Measurements from ENCODE around the gene CLK3.
A peak's percentile ranks its signal among the peaks of the same experiment; 100 is the strongest.

CLK3 gene

DNA sequence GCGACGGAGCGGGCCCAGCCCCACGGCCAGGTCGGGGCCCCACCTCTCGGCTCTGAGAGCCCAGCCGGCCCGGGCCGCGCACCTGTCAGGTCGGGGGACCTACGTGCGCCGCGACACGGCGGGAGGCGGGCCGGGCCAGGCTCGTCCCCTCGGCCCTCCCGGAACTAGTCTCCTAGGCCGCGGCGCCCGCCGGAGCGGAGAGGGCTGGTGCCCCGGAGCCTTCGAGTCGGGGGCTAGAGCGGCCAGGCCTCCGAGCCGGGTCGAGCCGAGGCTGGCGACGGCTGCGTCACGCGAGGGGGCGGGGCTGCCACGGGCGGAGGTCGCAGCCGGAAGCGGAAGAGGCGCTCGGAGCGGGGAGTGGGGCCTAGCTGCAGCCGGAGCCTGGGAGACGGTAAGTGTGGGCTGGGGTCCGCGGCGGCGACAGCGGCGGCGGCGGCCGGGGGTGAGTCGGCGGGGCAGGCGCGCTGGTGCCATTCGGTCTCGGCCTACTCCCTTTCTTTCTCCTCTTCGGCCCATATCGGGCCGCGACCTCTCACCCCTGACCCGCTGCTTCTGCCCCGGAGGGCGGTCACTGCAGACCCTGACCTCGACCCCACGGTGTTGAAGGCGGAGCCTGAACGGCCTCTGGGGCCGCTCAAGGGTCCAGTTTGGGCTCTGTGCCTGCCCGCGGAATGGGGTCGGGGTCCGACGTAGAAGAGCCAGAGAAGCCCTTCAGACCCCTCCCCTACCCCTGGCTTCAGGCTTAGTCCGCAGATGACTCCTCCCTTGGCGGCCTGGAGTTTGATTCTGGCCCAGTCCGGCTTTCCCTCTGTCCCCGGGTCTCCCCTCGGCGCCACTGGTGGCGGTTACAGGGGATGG, at the start of gene CLK3:
Gene CLK3, plus strand, starts transcription at position 329 of the 858 bp plus-strand sequence. CDS start 3,361 bp downstream, outside the sequence.
- Histone ChIP-seq H3K36me3 (ENCODE audit: insufficient read depth, low read length) (no peaks in the 10 kb centered on the region; the same call in 1 of the 2 replicates), H3K4me1 (ENCODE audit: control insufficient read depth, insufficient read depth, low read length, unreplicated experiment) (peaks cover 18% of the 10 kb centered on the region), H2AFZ (ENCODE audit: low read length, unreplicated experiment) (peak within 1 kb of the TSS; percentile 79), H3K4me3 (ENCODE audit: low read depth, low read length) (peak within 1 kb of the TSS; percentile 87), H3K27ac (ENCODE audit: low read depth, low read length) (peak within 1 kb of the TSS; percentile 88), H3K27me3 (ENCODE audit: insufficient read depth, low read length) (no peaks in the 10 kb centered on the region), H3K79me2 (ENCODE audit: control insufficient read depth, insufficient read depth, low read length, unreplicated experiment) (peaks cover 49% of the 10 kb centered on the region)

DNA sequence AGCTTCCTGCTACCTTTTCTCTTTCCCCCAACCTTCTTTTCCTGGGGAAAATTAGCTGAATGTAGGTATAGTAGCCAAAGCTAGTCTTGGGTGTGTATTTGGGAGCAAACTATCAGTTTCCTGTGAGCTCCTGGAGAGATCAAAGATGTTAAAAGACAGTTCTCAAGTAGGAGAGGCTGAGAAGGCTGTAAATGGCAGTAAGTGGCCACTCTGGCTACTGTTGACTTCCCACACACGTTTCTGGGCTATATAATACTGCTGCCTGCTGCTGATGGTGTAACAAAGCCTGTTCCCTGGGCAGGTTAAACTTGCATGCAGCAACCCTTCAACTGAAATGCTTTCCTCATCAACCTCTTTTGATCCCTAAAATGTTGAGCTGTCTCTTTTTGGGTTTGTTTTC, 47.0 kb upstream of the CLK3 start:
- Histone ChIP-seq H3K27ac (ENCODE audit: low read depth, low read length) (no peak overlapping the region), H3K36me3 (ENCODE audit: insufficient read depth, low read length) (peaks cover 3% of the 10 kb centered on the region; the same call in 1 of the 2 replicates), H3K79me2 (ENCODE audit: control insufficient read depth, insufficient read depth, low read length, unreplicated experiment) (peaks cover 3% of the 10 kb centered on the region), H3K4me3 (ENCODE audit: low read depth, low read length) (no peak overlapping the region), H3K27me3 (ENCODE audit: insufficient read depth, low read length) (no peaks in the 10 kb centered on the region), H3K4me1 (ENCODE audit: control insufficient read depth, insufficient read depth, low read length, unreplicated experiment) (peaks cover 3% of the 10 kb centered on the region), H2AFZ (ENCODE audit: low read length, unreplicated experiment) (no peak overlapping the region)

- H2AFZ ChIP-seq (ENCODE audit: low read length, unreplicated experiment): no peak overlapping the region
- H3K4me1 ChIP-seq (ENCODE audit: control insufficient read depth, insufficient read depth, low read length, unreplicated experiment): peaks cover 11% of the 10 kb centered on the region
- H3K4me3 ChIP-seq (ENCODE audit: low read depth, low read length): no peak overlapping the region
- peaks cover 3% of the 10 kb centered on the region; the same call in 1 of the 2 replicates for H3K36me3 ChIP-seq (ENCODE audit: insufficient read depth, low read length)
- no peaks in the 10 kb centered on the region for H3K27me3 ChIP-seq (ENCODE audit: insufficient read depth, low read length)
- no peak overlapping the region for H3K27ac ChIP-seq (ENCODE audit: low read depth, low read length)
- peaks cover under 1% of the 10 kb centered on the region for H3K79me2 ChIP-seq (ENCODE audit: control insufficient read depth, insufficient read depth, low read length, unreplicated experiment)
These were observed 45.9 kb upstream of the CLK3 start for GRCh38 chr15:74569731-74570070.

DNA sequence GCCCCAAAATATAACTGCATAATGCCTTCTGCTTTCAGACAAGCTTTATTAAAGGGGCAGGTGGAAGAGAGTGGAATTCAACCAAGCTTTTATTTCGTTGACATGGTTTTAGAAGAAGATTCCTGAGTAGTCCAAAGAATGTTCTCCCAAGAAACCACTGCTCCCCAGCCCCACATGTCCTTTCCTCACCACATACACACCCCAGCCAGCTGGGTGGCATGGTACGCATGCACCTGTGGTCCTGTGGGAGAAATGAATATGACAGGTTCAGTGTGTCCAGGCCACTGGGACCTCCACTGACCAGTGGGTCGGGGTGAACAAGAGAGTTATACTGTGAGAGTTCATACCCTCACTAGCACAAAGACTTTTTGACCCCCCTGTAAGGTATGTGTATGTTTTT, 44.4 kb upstream of the CLK3 start:
- Histone ChIP-seq H2AFZ (ENCODE audit: low read length, unreplicated experiment) (no peak overlapping the region), H3K27ac (ENCODE audit: low read depth, low read length) (no peak overlapping the region), H3K79me2 (ENCODE audit: control insufficient read depth, insufficient read depth, low read length, unreplicated experiment) (no peaks in the 10 kb centered on the region), H3K4me1 (ENCODE audit: control insufficient read depth, insufficient read depth, low read length, unreplicated experiment) (peaks cover 11% of the 10 kb centered on the region), H3K27me3 (ENCODE audit: insufficient read depth, low read length) (no peaks in the 10 kb centered on the region), H3K36me3 (ENCODE audit: insufficient read depth, low read length) (peaks cover 3% of the 10 kb centered on the region; the same call in 1 of the 2 replicates), H3K4me3 (ENCODE audit: low read depth, low read length) (no peak overlapping the region)

DNA sequence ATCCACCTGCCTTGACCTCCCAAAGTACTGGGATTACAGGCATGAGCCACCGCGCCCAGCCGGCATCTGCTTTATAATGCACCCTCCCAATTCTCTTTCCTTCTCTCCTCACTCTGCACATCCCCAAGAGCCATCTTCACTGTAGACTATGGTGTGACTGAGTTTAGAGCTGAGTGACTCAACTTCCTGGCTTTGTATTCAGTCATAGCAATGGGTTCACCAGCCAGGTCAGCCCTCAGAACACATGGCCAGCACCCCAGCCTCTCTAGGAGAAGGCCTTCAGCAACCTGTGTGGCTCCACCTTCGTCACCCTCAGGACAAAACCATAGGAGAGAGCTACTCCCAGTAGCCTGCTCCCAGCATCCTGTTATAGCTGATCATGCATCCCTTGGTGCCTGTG, 41.6 kb upstream of the CLK3 start:
- Histone ChIP-seq H3K36me3 (ENCODE audit: insufficient read depth, low read length) (peaks cover 3% of the 10 kb centered on the region; the same call in 1 of the 2 replicates), H3K79me2 (ENCODE audit: control insufficient read depth, insufficient read depth, low read length, unreplicated experiment) (no peaks in the 10 kb centered on the region)

GRCh38 chr15:74578496-74578994, 37.1 kb upstream of the CLK3 start:
- Histone ChIP-seq H3K4me1 (ENCODE audit: control insufficient read depth, insufficient read depth, low read length, unreplicated experiment) (peaks cover 8% of the 10 kb centered on the region), H3K36me3 (ENCODE audit: insufficient read depth, low read length) (no peaks in the 10 kb centered on the region), H3K27me3 (ENCODE audit: insufficient read depth, low read length) (no peaks in the 10 kb centered on the region), H3K27ac (ENCODE audit: low read depth, low read length) (no peak overlapping the region), H2AFZ (ENCODE audit: low read length, unreplicated experiment) (no peak overlapping the region), H3K79me2 (ENCODE audit: control insufficient read depth, insufficient read depth, low read length, unreplicated experiment) (no peaks in the 10 kb centered on the region), H3K4me3 (ENCODE audit: low read depth, low read length) (no peak overlapping the region)

More for the DNA sequence above, 41.6 kb upstream of the CLK3 start:
- Histone ChIP-seq H3K4me3 (ENCODE audit: low read depth, low read length) (no peak overlapping the region), H3K27ac (ENCODE audit: low read depth, low read length) (no peak overlapping the region), H2AFZ (ENCODE audit: low read length, unreplicated experiment) (no peak overlapping the region), H3K4me1 (ENCODE audit: control insufficient read depth, insufficient read depth, low read length, unreplicated experiment) (peaks cover 11% of the 10 kb centered on the region), H3K27me3 (ENCODE audit: insufficient read depth, low read length) (no peaks in the 10 kb centered on the region)

- no peaks in the 10 kb centered on the region for H3K79me2 ChIP-seq (ENCODE audit: control insufficient read depth, insufficient read depth, low read length, unreplicated experiment)
- H3K27ac ChIP-seq (ENCODE audit: low read depth, low read length): no peak overlapping the region
- no peak overlapping the region for H2AFZ ChIP-seq (ENCODE audit: low read length, unreplicated experiment)
- H3K27me3 ChIP-seq (ENCODE audit: insufficient read depth, low read length): no peaks in the 10 kb centered on the region
- H3K4me3 ChIP-seq (ENCODE audit: low read depth, low read length): no peak overlapping the region
- peaks cover 5% of the 10 kb centered on the region for H3K4me1 ChIP-seq (ENCODE audit: control insufficient read depth, insufficient read depth, low read length, unreplicated experiment)
- H3K36me3 ChIP-seq (ENCODE audit: insufficient read depth, low read length): no peaks in the 10 kb centered on the region
These were observed 36.6 kb upstream of the CLK3 start for GRCh38 chr15:74579001-74579400.

- Histone ChIP-seq H3K79me2 (ENCODE audit: control insufficient read depth, insufficient read depth, low read length, unreplicated experiment) (no peaks in the 10 kb centered on the region), H3K27ac (ENCODE audit: low read depth, low read length) (no peak overlapping the region), H3K27me3 (ENCODE audit: insufficient read depth, low read length) (no peaks in the 10 kb centered on the region), H3K4me3 (ENCODE audit: low read depth, low read length) (no peak overlapping the region), H3K4me1 (ENCODE audit: control insufficient read depth, insufficient read depth, low read length, unreplicated experiment) (no peaks in the 10 kb centered on the region), H2AFZ (ENCODE audit: low read length, unreplicated experiment) (no peak overlapping the region), H3K36me3 (ENCODE audit: insufficient read depth, low read length) (no peaks in the 10 kb centered on the region; the same call in 1 of the 2 replicates)
These were observed 34.9 kb upstream of the CLK3 start for GRCh38 chr15:74580538-74581350.

GRCh38 chr15:74584204-74584603, 31.4 kb upstream of the CLK3 start:
- Histone ChIP-seq H2AFZ (ENCODE audit: low read length, unreplicated experiment) (no peak overlapping the region), H3K4me3 (ENCODE audit: low read depth, low read length) (no peak overlapping the region), H3K27ac (ENCODE audit: low read depth, low read length) (no peak overlapping the region), H3K27me3 (ENCODE audit: insufficient read depth, low read length) (no peaks in the 10 kb centered on the region), H3K36me3 (ENCODE audit: insufficient read depth, low read length) (no peaks in the 10 kb centered on the region; the same call in 1 of the 2 replicates), H3K4me1 (ENCODE audit: control insufficient read depth, insufficient read depth, low read length, unreplicated experiment) (peaks cover 9% of the 10 kb centered on the region), H3K79me2 (ENCODE audit: control insufficient read depth, insufficient read depth, low read length, unreplicated experiment) (no peaks in the 10 kb centered on the region)

- no peaks in the 10 kb centered on the region for H3K79me2 ChIP-seq (ENCODE audit: control insufficient read depth, insufficient read depth, low read length, unreplicated experiment)
- H3K4me3 ChIP-seq (ENCODE audit: low read depth, low read length): no peak overlapping the region
- H3K27ac ChIP-seq (ENCODE audit: low read depth, low read length): no peak overlapping the region
- no peak overlapping the region for H2AFZ ChIP-seq (ENCODE audit: low read length, unreplicated experiment)
- H3K4me1 ChIP-seq (ENCODE audit: control insufficient read depth, insufficient read depth, low read length, unreplicated experiment): peaks cover 15% of the 10 kb centered on the region
- H3K27me3 ChIP-seq (ENCODE audit: insufficient read depth, low read length): no peaks in the 10 kb centered on the region
- no peaks in the 10 kb centered on the region; the same call in 1 of the 2 replicates for H3K36me3 ChIP-seq (ENCODE audit: insufficient read depth, low read length)
These were observed 30.9 kb upstream of the CLK3 start for GRCh38 chr15:74584779-74585178.

Data from ACC112 (cell line).